Fibroblast of skin of left biceps (primary cell): Measurements from ENCODE around the gene ZC3H18.

Source experiments
- DNase-seq, 2 experiments: peaks; one replicate each; pipeline ENCODE4 v3.0.0-alpha.2; 2013; ENCODE audit warnings: low read depth in 2 of 2

ZC3H18 gene

DNA sequence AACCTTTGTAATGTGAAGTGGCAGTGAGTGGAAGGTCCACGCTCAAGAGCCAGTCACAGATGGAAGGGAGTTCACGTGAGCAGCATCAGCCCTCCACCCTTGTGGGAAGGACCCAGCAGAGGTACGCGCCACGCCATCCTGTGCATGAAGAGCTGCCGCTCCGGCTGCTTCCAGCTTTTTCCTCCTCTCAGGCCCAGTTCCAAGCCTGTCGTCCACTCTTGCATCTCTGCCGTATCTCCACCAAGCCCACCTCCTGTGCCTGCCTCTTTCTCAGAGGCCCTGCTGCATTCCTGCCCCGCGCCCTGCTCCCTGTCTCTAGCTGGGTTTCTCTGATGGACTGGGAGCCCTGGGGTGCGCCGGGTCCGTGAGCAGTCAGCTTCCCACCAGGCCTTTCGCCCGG lies 10.2 kb downstream of the ZC3H18 start:
- DNase-seq = no peak

DNA sequence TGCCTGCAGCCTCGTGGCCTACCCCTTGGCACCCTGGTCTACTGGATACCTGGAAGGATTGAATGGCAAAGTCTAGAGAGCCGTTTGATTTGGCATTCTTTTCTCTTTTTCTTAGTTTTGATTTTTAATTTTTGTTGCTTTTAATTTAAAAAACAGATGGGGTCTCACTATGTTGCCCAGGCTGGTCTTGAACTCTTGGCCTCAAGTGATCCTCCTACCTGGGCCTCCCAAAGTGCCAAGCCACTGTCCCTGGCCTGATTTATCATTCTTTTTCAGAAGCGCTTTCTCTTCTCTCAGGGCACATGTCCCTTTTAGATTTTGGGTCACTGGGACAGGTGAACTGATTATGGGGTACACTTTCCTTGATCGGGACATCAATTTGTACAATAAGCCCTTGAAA lies 10.8 kb downstream of the ZC3H18 start:
- no peak for DNase-seq

DNA sequence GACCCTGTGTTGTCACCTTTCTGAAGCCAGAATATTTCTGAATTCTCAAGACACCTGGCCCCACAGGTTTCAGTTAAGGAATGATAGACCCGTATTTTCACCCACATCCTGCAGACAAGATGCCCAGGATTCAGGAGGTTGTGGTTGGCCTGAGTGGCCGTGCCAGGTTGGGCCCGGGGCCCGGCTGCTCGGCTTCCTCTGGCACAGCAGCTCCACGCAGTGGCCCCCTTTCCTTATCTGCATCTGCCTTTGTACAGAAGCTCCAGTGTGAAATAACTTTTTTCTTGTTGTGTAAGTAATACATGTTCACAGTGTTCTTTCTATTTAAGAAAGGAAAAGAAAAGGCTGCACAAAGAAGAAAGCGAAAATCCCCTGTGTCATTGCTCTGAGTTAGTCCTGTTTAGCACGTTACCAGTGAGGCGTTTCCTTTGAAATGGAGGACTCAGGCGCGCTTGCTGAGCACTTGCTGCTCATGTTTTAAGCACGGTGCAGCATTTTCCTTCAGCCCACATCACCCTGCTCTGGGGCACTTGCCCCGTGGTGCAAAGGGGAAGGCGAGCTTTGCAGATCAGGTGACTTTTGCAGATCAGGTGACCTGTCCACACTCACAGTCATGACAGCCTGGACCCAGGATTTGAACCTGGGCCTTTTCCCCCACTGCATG lies 12.8 kb downstream of the ZC3H18 start:
- no peak for DNase-seq

DNA sequence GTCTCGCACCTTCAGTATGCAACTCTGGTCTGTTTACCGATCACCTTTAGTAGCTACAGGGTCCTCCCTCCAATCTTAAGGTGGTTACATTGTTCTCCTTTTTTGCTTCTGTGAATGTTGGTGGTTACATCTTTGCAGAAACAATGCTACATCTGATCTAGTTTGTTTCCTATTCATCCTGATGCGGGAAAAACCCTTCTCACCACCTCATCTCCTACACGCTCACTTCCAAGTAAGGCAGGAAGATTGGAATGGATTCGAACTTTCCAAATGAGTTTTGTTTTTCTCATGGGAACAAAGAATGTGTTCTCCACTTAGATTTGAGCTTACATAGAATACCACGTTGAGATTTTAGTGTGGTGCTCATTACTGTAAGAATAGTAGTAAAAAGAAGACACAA lies 14.5 kb downstream of the ZC3H18 start:
- DNase-seq = no peak

DNA sequence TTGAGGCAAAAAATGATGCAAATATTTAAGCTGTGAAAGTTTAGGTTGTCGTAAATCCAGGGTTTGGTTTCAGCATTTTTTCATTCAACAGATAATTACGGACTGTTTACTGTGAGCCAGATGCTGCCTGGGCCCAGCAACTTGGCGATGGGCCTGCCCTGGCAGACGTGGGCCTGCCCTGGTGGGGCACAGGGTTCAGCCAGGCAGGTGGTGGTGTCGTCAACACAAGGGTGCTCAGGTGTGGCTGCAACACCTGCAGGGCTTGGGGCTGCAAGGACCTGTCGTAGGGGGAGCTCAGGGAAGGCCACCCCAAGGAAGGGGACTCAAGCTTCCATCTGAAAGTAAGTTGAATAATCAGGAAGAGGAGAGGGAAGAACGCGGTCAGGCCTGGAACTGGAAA lies 15.1 kb downstream of the ZC3H18 start:
- DNase-seq = no peak

DNA sequence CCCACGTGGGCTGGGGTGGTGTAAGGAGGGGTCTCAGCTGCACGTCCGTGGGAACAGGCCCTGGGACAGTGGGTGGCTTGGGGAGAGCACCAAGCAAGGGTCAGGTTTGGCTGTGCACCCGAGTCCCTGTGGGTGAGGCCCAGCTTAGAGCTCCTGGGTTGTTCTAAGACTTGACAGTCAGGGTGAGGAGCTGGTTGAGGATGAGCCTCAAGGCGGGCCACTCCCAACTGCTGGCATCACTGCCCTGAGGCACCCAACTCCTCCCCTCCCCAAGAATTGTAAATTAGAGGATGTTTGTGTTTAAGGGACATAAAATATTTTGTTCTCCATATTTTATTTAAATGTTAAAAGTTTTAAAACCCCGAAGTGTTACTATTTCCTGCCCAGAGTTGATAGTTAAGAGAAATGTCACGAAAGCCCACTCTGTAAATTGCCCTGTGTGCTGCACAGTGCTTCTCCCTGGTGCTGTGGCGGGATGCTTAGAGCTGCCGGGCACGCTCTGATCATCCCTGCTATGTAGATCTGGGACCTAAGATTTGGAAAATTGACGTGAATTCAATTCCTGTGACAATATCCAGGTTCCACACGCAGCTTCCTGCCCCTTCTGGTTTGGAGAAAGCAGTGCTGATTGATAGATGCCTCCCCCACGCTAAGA lies 15.9 kb downstream of the ZC3H18 start:
- DNase-seq = no peak

DNA sequence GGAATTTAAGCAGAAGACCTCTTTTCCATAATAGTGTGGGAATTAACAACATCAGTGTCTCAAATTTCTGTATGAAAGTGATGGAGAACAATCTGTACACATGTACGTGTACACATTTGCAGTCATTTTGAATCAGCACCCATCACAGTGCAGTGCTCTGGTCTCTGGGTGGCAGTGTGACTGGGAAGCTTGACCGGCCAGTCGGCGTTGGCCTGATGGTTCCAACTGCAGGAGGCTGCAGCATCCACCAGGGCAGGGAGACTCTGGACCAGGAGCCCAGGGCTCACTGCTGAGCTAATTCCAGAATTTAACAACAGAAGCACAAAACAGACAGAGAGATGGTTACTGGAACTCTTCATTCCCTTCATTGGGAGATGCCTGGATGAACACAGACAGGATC lies 17.9 kb downstream of the ZC3H18 start:
- DNase-seq = no peak

DNA sequence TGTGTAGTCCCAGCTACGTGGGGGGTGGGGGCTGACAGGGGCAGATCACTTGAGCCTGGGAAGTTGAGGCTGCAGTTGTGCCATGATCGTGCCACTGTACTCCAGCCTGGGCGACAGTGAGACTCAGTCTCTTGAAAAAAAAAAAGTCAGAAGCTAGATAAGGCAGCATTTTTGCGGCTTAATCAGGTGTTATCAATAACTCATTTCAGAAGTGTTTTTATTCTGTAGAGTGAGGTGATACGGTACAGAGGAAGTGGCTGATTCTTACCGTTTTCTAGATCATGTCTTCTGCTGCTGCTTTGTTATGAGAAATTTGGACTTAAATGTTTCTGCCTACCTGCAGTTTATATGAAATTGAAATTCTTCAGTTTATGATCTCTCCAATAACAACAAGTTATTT lies 18.6 kb downstream of the ZC3H18 start:
- no peak for DNase-seq

DNA sequence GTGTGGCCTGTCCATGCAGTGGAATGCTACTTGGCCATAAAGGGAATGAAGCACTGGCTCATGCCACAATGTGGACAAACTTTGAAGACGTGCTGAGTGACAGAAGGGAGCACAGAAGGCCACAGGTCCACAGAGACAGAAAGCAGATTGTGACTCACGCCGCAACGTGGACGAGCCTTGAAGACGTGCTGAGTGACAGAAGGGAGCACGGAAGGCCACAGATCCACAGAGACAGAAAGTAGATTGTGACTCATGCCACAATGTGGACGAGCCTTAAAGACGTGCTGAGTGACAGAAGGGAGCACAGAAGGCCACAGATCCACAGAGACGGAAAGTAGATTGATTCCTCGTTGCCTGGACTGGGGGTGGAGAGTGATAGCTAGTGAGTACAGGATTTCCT lies 19.2 kb downstream of the ZC3H18 start:
- DNase-seq = no peak

DNA sequence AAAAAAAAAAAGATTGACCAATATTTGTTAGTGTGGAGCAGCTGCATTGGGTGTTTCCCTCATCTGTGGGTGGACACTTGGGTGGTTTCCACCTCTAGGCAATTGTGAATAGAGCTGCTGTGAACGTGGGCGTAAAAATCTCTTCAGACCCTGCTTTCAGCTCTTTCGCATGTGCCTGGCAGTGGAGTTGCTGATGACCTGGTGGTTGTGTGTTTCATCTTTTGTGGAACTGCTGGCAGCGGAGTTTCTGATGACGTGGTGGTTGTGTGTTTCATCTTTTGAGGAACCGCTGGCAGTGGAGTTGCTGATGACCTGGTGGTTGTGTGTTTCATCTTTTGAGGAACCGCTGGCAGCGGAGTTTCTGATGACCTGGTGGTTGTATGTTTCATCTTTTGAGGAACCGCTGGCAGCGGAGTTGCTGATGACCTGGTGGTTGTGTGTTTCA lies 21.4 kb downstream of the ZC3H18 start:
- no peak for DNase-seq

DNA sequence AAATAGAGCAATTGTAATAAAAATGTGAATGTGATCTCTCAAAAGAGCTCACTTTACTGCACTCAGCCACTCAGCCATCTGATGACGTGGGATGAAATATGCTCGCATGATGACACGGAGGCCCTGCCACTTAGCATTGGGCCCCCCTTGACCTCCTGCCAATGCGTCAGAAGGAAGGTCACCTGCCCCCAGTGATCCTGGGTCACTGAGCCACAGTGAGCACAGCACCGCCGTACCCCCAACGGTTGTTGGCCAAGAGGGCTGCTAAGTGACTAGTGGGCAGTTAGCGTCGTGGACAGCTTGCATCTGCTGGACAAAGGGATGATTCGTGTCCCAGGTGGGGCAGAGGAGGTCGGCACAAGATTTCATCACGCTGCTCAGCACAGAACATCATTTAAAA lies 22.9 kb downstream of the ZC3H18 start:
- no peak for DNase-seq

DNA sequence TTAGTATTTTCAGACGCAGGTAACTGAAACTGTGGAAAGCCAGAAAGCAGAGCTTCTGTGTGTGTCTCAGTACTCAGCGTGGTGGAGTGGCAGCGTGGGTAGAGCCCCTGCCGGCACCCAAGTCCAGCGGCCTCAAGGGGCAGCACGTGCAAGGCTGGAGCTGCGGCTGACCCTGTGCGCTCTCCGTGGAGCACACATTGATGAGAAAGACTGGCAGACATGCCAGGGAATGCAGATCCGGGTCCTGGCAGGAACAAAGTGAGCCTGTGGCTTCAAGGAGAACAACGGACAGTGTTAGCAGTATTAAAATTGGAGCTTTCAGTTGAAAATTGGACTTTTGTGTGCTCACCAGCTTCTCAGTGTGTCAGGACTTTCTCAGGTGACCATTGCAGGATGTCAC lies 23.3 kb downstream of the ZC3H18 start:
- no peak for DNase-seq

DNA sequence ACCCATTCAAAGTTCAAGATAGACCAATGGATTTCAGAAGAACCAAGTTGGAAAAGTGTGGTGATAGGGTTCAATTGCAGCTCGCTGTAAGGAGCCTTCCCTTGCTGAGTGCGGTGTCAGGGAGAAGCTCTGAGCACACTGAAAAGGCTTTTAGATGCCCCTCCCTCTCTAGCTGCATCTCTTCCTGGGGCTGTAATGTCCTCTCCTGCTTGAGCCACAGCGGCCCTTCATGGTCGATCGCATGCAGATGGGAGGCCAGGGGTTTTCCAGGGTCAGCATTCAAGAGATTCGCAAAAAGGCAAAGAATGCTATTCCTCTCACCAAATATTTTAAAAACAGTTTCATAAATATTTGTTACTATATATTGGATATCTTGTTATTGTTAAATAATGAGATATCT lies 23.7 kb downstream of the ZC3H18 start:
- no peak for DNase-seq

DNA sequence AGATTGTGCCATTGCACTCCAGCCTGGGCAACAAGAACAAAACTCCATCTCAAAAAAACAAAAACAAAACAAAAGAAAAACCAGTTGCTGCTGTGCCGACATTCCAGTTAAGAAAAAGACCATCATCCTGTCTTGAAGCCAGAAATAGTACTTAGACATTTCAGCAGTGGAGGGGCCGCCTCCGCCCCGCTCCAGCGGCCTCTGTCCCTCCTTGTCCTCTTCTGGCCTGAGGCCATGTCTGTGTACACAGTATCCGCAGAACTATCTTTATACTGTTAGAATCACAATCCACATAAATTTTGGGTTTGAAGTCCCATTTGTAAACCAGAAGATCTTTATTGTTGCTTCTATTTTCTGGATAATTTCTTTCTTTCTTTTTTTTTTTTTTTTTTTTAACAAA lies 24.9 kb downstream of the ZC3H18 start:
- DNase-seq = no peak

DNA sequence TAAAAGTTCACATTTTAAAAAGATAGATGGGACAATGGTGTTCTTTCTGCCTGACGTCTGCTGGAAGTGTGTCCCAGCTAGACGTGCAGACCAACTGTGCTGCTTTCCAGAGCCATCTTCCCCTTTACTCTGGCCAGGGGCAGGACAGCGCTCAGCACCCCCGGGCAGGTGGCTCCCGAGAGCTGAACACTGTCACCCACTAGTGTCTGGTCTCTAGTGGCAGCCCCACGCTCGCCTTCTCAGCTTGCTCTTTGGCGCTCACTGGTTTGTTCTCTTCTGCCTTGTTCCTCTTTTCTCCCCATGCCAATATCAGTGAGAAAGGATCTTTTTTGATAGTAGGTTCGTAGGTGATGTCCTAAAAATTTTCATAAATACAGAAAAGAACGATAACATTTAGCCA lies 25.7 kb downstream of the ZC3H18 start:
- DNase-seq = no peak

DNA sequence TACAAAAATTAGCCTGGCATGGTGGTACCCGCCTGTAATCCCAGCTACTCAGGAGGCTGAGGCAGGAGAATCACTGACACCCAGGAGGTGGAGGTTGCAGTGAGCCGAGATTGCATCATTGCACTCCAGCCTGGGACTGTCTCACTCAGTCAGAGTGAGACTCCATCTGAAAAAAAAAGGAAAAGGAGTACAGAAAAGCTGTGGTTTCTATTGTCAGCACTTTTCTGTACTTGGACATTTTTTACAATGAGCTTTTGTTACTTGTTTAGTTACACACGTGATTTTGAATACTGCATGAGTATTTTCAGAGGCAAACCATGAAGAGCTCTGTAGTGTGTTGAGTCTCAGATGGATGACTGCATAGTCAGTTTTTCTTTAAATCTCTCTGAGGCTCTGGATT lies 26.3 kb downstream of the ZC3H18 start:
- DNase-seq = no peak

DNA sequence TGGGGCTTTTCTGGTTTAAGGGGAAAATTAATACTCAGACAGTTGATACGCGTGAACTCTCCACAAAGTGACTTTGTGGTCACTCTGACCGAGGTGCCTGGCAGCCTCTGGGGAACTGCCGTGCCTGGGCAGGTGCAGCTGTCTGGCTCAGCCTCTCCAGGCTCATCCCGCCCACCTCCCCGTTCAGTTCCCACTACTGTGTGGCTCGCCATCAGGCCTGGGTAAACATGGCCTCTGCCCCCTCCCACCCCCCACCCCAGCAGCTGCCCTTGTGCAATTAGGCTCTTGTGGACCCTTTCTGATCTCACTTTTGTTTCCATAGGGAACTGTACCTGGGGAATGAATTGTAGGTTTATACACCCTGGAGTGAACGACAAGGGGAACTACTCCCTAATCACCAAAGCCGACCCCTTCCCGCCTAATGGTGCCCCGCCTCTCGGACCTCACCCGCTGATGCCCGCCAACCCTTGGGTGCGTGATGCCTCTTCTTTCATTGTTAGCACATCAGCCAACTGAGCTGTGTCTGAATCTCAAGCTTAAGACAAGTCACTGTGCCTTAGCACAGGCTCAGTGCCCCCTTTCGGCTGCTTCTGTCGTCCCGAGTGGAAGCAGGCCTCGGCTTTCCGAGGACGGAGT lies 27.8 kb downstream of the ZC3H18 start:
- no peak for DNase-seq

DNA sequence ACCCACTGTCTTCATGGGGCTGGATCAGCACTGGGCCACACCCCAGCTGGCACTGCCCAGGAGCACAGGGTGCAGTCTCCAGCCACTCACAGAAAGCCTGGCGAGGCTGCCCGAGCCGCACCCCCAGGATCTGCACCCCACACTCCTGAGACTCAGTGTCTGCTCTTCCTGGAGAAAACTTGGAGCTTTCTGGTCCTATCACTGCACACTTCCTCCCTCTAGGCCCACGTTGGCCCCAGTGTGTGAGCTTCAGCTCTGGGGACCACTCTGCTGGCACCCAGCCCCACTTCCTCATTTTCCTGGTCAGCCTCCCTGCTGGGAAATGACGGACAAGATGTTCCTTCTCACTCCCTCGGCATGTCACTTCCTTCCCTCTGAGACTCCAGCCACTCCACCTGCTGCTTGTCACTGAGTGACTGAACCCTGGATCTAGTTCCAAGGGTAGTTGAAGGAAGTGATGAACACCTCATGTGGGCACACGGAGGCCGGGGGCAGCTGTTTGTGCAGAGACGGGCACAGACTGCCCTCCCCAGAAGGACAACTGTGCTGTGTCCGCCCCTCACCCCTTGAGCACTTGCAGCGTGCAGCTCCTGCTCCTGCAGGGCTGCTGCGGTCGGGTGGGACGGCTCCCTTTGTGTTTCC lies 29.0 kb downstream of the ZC3H18 start:
- no peak for DNase-seq

DNA sequence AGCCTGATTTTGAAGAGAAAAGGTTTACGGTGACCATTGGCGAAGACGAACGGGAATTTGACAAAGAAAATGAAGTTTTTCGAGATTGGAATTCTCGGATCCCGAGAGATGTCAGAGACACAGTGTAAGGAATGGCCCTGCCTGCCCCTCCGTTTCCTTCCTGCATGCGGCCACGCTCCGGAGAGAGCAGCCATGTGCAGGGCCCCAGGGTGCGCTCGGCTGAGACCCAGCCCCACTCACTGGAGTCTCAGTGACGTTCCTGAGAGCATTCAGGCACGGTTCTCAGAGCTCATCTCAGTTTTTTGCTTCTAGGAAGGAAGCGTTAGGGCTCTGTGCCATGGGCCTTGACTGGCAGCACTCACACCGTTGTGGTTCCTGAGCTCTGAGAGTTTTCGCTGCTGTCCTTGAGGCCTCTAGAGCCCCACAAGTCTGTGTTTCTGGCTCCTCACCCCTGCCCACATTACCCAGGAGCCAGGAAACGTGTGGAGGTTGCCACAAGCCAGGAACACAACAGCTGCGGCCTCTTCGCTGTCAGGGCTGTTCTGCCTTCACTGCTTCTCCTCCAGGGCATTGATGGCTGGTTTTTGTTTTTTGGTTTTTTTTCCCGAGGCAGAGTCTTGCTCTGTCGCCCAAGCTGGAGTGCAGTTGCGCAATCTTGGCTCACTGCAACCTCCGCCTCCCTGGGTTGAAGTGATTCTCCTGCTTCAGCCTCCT lies 29.8 kb downstream of the ZC3H18 start:
- no peak for DNase-seq

DNA sequence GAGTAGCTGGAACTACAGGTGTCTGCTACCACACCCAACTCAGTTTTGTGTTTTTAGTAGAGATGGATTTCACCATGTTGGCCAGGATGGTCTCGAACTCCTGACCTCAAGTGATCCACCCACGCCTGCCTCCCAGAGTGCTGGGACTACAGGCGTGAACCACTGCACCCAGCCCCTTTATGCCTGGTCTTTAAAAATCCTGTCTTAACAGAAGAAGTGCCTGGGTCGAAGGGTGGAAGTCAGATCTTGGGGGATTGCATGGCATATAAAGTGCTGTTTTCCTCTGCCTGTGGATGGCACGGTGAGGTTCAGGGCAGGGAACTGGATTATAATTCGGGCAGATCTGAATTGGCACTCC lies 30.3 kb downstream of the ZC3H18 start:
- no peak for DNase-seq

DNA sequence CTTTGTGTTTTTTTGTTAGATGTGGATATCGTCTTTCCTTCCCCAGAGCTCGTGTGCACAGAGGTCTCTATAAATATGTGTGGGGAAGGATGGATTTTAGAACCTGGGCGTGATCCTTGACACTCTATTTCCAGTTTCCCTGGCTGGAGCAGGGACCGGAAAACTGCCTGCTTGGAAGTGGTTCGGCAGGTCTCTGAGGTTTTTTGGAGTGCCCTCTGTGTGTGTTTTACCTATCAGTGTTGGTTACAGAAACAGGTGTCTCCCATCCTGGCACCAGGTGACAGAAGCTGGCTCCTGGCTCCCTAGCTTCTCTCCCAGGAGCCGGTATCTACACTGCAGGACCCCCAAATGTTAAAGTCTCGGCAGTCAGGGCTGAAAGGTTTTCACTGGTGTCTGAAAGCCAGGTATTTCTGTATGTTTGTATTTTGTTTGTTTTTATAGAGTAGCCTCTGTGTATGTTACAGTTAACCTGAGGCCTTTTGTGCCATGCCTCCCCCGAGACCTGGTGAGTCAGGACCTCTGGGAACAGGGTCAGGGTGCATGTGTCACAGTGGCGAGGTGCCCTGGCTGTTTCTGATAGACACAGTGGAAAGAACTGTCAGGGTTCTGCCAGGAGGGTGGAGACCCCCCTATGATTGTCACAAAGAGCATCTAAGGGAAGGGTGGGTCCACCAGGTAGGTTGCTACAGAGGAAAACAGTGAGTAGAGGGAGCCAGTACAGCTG lies 31.3 kb downstream of the ZC3H18 start:
- DNase-seq = no peak

DNA sequence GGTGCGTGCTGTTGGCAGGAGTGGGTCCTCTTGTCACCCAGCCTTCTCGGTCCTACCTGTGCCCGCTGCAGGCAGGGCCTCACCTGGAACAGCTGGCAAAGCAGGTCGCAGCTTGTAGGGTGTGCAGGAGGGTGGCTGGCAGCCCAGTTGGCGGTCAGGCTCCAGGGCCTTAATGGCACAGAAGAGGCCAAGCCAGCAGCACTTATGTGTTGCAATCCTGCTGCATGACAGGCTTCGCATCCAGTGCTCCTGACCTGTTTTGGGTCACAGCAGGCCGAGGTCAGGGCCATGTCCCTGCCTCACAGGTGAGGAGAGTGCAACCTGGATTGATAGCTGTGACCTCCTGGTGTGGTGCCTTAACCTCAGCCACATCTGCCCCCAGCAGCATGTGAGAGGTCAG lies 31.9 kb downstream of the ZC3H18 start:
- DNase-seq = no peak
